Stimulated activated CD8-positive, alpha-beta memory T cell treated with anti-CD3 and anti-CD28 coated beads, Interleukin-12 subunit alpha, Interleukin-12 subunit beta, amount 100 ng/mL, for 4 hours (primary cell): Measurements from ENCODE around the gene ARPC1A.
"Not testable (repeated sequence)": the region's sequence is repeated elsewhere in the genome, so short reads cannot be mapped to it uniquely, and the experiment has no call there.

Source experiments
- DNase-seq: peaks from one replicate; pipeline ENCODE4 v3.0.0-alpha.2; 2020; ENCODE audit warnings: low read depth

Gene ARPC1A

DNA sequence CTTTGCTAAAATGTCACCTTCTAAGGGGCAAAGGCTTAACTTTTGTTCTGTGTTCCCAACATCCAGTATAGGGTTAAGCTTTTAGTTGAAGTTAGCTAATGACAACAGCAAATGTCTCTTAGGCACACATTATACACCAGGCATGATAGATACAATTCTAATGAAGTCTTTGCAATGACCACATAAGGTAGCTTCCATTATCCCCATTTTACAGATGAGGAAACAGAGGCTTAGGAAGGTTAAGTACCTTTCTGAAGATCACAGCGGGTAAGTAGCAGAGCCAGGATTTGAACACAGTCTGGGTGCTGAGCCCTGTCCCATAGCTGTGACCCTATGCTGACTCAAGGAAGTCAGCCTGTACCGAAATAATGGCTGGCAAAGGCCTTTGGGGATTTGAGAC is 84.9 kb downstream of the ARPC1A start:
- DNase-seq, result no peak

DNA sequence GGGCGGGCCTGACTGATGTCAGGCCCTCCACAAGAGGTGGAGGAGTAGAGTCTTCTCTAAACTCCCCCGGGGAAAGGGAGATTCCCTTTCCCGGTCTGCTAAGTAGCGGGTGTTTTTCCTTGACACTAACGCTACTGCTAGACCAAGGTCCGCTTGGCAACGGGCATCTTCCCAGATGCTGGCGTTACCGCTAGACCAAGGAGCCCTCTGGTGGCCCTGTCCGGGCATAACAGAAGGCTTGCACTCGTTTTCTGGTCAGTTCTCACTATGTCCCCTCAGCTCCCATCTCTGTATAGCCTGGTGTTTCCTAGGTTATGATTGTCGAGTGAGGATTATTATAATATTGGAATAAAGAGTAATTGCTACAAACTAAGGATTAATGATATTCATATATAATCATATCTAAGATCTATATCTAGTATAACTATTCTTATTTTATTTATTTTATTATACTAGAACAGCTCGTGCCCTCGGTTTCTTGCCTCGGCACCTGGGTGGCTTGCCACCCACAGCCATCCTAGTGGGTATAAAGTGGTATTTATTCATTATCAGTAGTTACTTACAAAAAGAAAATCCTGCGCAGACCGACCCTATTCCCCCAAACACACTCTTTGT is 89.9 kb downstream of the ARPC1A start:
- not testable (repeated sequence) for DNase-seq
